ENCODE measurements around the gene LYPD6B.

- TF ChIP-seq CTCF (IDR thresholded peaks at IDR 0.05; ENCODE audit: insufficient read depth, low read length, poor library complexity, severe bottlenecking) (no peak), EZH2phosphoT487 (conservative IDR thresholded peaks at IDR 0.05; ENCODE audit: low read length) (no peak)
Observed at GRCh38 chr2:148994341-148994740, 44.2 kb upstream of the LYPD6B start.
